ENCODE results near the gene CEP112.

- TF ChIP-seq FOXA1 (IDR thresholded peaks at IDR 0.05), result no peak
- TF ChIP-seq ELF4 (IDR thresholded peaks at IDR 0.05), result no peak
- TF ChIP-seq SP1 (IDR thresholded peaks at IDR 0.05), result no peak
- TF ChIP-seq ZNF384 (IDR thresholded peaks at IDR 0.05), result no peak
- no peak for TF ChIP-seq SUZ12 (IDR thresholded peaks at IDR 0.05)
- TF ChIP-seq HDGF (IDR thresholded peaks at IDR 0.05; ENCODE audit: borderline replicate concordance), result no peak
- TF ChIP-seq L3MBTL2 (conservative IDR thresholded peaks at IDR 0.05), result no peak
- TF ChIP-seq TARDBP (IDR thresholded peaks at IDR 0.05), result no peak
- TF ChIP-seq FOXM1 (IDR thresholded peaks at IDR 0.05; ENCODE audit: borderline replicate concordance), result no peak
- TF ChIP-seq LEF1 (IDR thresholded peaks at IDR 0.05; ENCODE audit: borderline replicate concordance), result no peak
- TF ChIP-seq BHLHE40 (IDR thresholded peaks at IDR 0.05; ENCODE audit: borderline replicate concordance), result no peak
- TF ChIP-seq FOXK2 (IDR thresholded peaks at IDR 0.05), result no peak
- no peak for TF ChIP-seq PKNOX1 (IDR thresholded peaks at IDR 0.05)
These were observed 377.5 kb downstream of the CEP112 start for GRCh38 chr17:65814418-65814817.

Measured in HEK293T (cell line).